H1 (cell line): ENCODE data around the gene CNKSR2. TPM values are rescaled to one million over a fixed set of nuclear protein-coding genes. Genes with fewer than 3 reads are reported as not detected.

Experiments
- CTCF ChIA-PET: fragments of 300-600 bp; sonication (Branson Sonifier 250); formaldehyde crosslinking; loops from one replicate; lab custom pipeline; 2021; ENCODE audit not compliant: partially characterized antibody; lab: Charles Lee
- POLR2A ChIA-PET: fragments of 300-600 bp; sonication (Branson Sonifier 250); formaldehyde crosslinking; loops from one replicate; lab custom pipeline; 2021; ENCODE audit warnings: inconsistent platforms; ENCODE audit not compliant: partially characterized antibody; lab: Charles Lee
- DNase-seq, 2 experiments: peaks; one replicate each; pipeline versions ENCODE4 v3.0.0 to v3.0.0-alpha.2; 2010 to 2022; ENCODE audit warnings: low spot score in 2 of 2, low read depth in 1 of 2, mixed read lengths in 1 of 2
- FAIRE-seq: peaks from 2 replicates; lab custom pipeline; 2011; peaks lifted over from hg19 to GRCh38; lab: Jason Lieb, UNC
- H2AFZ ChIP-seq: 2 replicates; pipeline ENCODE4 v1.8.1; 2012; ENCODE audit warnings: low read length, inconsistent platforms
- H2AK5ac ChIP-seq: 2 replicates; pipeline ENCODE4 v1.6.1; 2013; ENCODE audit warnings: low read depth, low read length
- H2BK120ac ChIP-seq: replicated peaks from 2 replicates; pipeline ENCODE3; 2013; ENCODE audit warnings: low read depth, low read length, inconsistent platforms
- H2BK12ac ChIP-seq: 2 replicates; pipeline ENCODE4 v1.6.1; 2013; ENCODE audit warnings: low read depth, low read length
- H2BK15ac ChIP-seq: 2 replicates; pipeline ENCODE4 v1.6.1; 2013; ENCODE audit warnings: low read length
- H2BK20ac ChIP-seq: 2 replicates; pipeline ENCODE4 v1.6.1; 2013; ENCODE audit warnings: low read length
- H2BK5ac ChIP-seq: 2 replicates; pipeline ENCODE4 v1.6.1; 2013; ENCODE audit warnings: low read depth, low read length
- H3K14ac ChIP-seq: 2 replicates; pipeline ENCODE4 v1.6.1; 2013; ENCODE audit warnings: inconsistent platforms; ENCODE audit not compliant: insufficient read length
- H3K18ac ChIP-seq: 2 replicates; pipeline ENCODE4 v1.6.1; 2013; ENCODE audit warnings: low read length; ENCODE audit errors: extremely low read depth
- H3K23ac ChIP-seq: 2 replicates; pipeline ENCODE4 v1.6.1; 2013; ENCODE audit warnings: inconsistent platforms; ENCODE audit not compliant: insufficient read length
- H3K23me2 ChIP-seq: 2 replicates; pipeline ENCODE4 v1.6.1; 2013; ENCODE audit warnings: low read depth, low read length
- H3K27ac ChIP-seq: 2 replicates; pipeline ENCODE4 v1.6.1; 2011; ENCODE audit warnings: low read depth, low read length, inconsistent platforms
- H3K27me3 ChIP-seq, 4 experiments: replicated peaks in 1 of 4; 1 replicate in 1 of 4; 2 replicates in 3 of 4; pipeline versions ENCODE4 v1.6.1 to v1.8.1; 2011 to 2013; ENCODE audit warnings: low read length in 3 of 4, mild to moderate bottlenecking in 3 of 4, inconsistent platforms in 2 of 4, mixed read lengths in 2 of 4, moderate library complexity in 1 of 4; ENCODE audit not compliant: control insufficient read depth in 3 of 4, insufficient read depth in 3 of 4; ENCODE audit errors: extremely low read depth in 1 of 4
- H3K36me3 ChIP-seq, 4 experiments: 2 replicates each; pipeline versions ENCODE4 v1.6.1 to v1.8.1; 2011 to 2013; ENCODE audit warnings: mild to moderate bottlenecking in 4 of 4, low read length in 3 of 4, moderate library complexity in 2 of 4, control low read depth in 1 of 4, inconsistent platforms in 1 of 4; ENCODE audit not compliant: insufficient read depth in 4 of 4, control insufficient read depth in 2 of 4
- H3K4ac ChIP-seq: replicated peaks from 2 replicates; pipeline ENCODE3; 2013; ENCODE audit warnings: low read length, low read depth, mixed read lengths, inconsistent platforms; ENCODE audit not compliant: insufficient read length
- H3K4me1 ChIP-seq, 4 experiments: replicated peaks in 1 of 4; 1 replicate in 1 of 4; 2 replicates in 3 of 4; pipeline versions ENCODE4 v1.6.1 to v1.8.1; 2011 to 2013; ENCODE audit warnings: low read length in 3 of 4, inconsistent platforms in 2 of 4, mixed read lengths in 1 of 4; ENCODE audit not compliant: insufficient read depth in 4 of 4, control insufficient read depth in 3 of 4
- H3K4me2 ChIP-seq, 2 experiments: 2 replicates each; pipeline versions ENCODE4 v1.6.1 to v1.8.1; 2011 to 2013; ENCODE audit warnings: low read depth in 2 of 2, low read length in 2 of 2, control low read depth in 1 of 2, inconsistent platforms in 1 of 2, mild to moderate bottlenecking in 1 of 2; ENCODE audit not compliant: insufficient read depth in 1 of 2
- H3K4me3 ChIP-seq, 4 experiments: fragments of 200-600, 300-600 bp in 1 of 4; sonication (generic), shearing (Covaris generic), sonication (Bioruptor Twin) in 1 of 4; 2 replicates each; pipeline versions ENCODE4 v1.5.1 to v1.8.1; 2011 to 2016; ENCODE audit warnings: low read length in 4 of 4, low read depth in 3 of 4, control low read depth in 2 of 4, inconsistent platforms in 2 of 4, mild to moderate bottlenecking in 2 of 4, mixed read lengths in 1 of 4, moderate library complexity in 1 of 4; ENCODE audit not compliant: insufficient read depth in 2 of 4; ENCODE audit errors: extremely low read depth in 1 of 4
- H3K56ac ChIP-seq: replicated peaks from 2 replicates; pipeline ENCODE3; 2013; ENCODE audit warnings: low read depth, mild to moderate bottlenecking, mixed read lengths, low read length, inconsistent platforms; ENCODE audit not compliant: insufficient read length
- H3K79me1 ChIP-seq: 2 replicates; pipeline ENCODE4 v1.6.1; 2013; ENCODE audit warnings: low read depth, low read length, control low read depth
- H3K79me2 ChIP-seq, 2 experiments: 2 replicates each; pipeline versions ENCODE4 v1.6.1 to v1.8.1; 2012 to 2013; ENCODE audit warnings: low read length in 2 of 2, mild to moderate bottlenecking in 2 of 2, inconsistent platforms in 1 of 2; ENCODE audit not compliant: insufficient read depth in 2 of 2, control insufficient read depth in 1 of 2
- H3K9ac ChIP-seq, 4 experiments: replicated peaks in 1 of 4; 1 replicate in 1 of 4; 2 replicates in 3 of 4; pipeline versions ENCODE4 v1.6.1 to v1.8.1; 2011 to 2013; ENCODE audit warnings: low read depth in 3 of 4, low read length in 3 of 4, control low read depth in 2 of 4, mild to moderate bottlenecking in 2 of 4, moderate library complexity in 2 of 4, inconsistent platforms in 1 of 4; ENCODE audit errors: extremely low read depth in 1 of 4
- H3K9me3 ChIP-seq, 2 experiments: 2 replicates each; pipeline versions ENCODE4 v1.6.1 to v1.8.1; 2012 to 2013; ENCODE audit warnings: mild to moderate bottlenecking in 2 of 2, moderate library complexity in 2 of 2, control low read depth in 1 of 2, inconsistent platforms in 1 of 2, low read depth in 1 of 2, low read length in 1 of 2, mixed read lengths in 1 of 2; ENCODE audit not compliant: insufficient read depth in 2 of 2
- H4K20me1 ChIP-seq, 2 experiments: replicated peaks in 1 of 2; 2 replicates each; pipeline versions ENCODE3 to v1.8.1; 2011 to 2013; ENCODE audit warnings: inconsistent platforms in 2 of 2, low read length in 2 of 2, mild to moderate bottlenecking in 1 of 2; ENCODE audit not compliant: insufficient read depth in 2 of 2, control insufficient read depth in 1 of 2
- H4K5ac ChIP-seq: 2 replicates; pipeline ENCODE4 v1.6.1; 2013; ENCODE audit warnings: low read length, low read depth, mixed read lengths, inconsistent platforms; ENCODE audit not compliant: insufficient read length
- H4K8ac ChIP-seq: 2 replicates; pipeline ENCODE4 v1.8.0; 2013; ENCODE audit warnings: mild to moderate bottlenecking, moderate library complexity, low read length, inconsistent platforms; ENCODE audit not compliant: insufficient read depth; ENCODE audit errors: extremely low read depth
- H4K91ac ChIP-seq: replicated peaks from 2 replicates; pipeline ENCODE3; 2013; ENCODE audit warnings: low read length, mixed read lengths, inconsistent platforms; ENCODE audit not compliant: insufficient read length
- BCL11A ChIP-seq, 2 experiments: IDR thresholded peaks; one replicate each; pipeline ENCODE4 v1.6.1; 2011; ENCODE audit warnings: low read depth in 2 of 2, low read length in 2 of 2, mild to moderate bottlenecking in 2 of 2
- CHD1 ChIP-seq: IDR thresholded peaks from 2 replicates; pipeline ENCODE4 v1.6.1; 2012; ENCODE audit warnings: low read depth, low read length, improper control_type of control experiment
- E2F6 ChIP-seq: IDR thresholded peaks from 2 replicates; pipeline ENCODE4 v1.6.1; 2012; ENCODE audit warnings: inconsistent platforms
- EGR1 ChIP-seq: IDR thresholded peaks from 2 replicates; pipeline ENCODE4 v1.6.1; 2011; ENCODE audit warnings: low read depth, low read length, borderline replicate concordance
- EP300 ChIP-seq, 2 experiments: IDR thresholded peaks; 1 replicate in 1 of 2; 2 replicates in 1 of 2; pipeline ENCODE4 v1.6.1; 2011 to 2012; ENCODE audit warnings: low read depth in 2 of 2, low read length in 2 of 2, mild to moderate bottlenecking in 2 of 2, borderline replicate concordance in 1 of 2, inconsistent platforms in 1 of 2, moderate library complexity in 1 of 2
- FOSL1 ChIP-seq: IDR thresholded peaks from 2 replicates; pipeline ENCODE4 v1.6.1; 2011; ENCODE audit warnings: mild to moderate bottlenecking, low read depth, low read length, moderate library complexity; ENCODE audit not compliant: insufficient read depth
- KDM1A ChIP-seq: fragments of 200-600, 300-600 bp; sonication (generic); IDR thresholded peaks from 2 replicates; pipeline ENCODE4 v1.7.1; 2016; ENCODE audit warnings: mild to moderate bottlenecking, low read length, borderline replicate concordance
- POLR2A ChIP-seq, 2 experiments: IDR thresholded peaks; 1 replicate in 1 of 2; 2 replicates in 1 of 2; pipeline ENCODE4 v1.6.1; 2011; ENCODE audit warnings: low read depth in 2 of 2, low read length in 2 of 2, mild to moderate bottlenecking in 2 of 2; ENCODE audit errors: control extremely low read depth in 1 of 2
- POU5F1 ChIP-seq: IDR thresholded peaks from 2 replicates; pipeline ENCODE4 v1.6.1; 2011; ENCODE audit warnings: low read depth, mild to moderate bottlenecking, low read length, moderate library complexity
- RBBP5 ChIP-seq: IDR thresholded peaks from 2 replicates; pipeline ENCODE4 v1.7.1; 2012; ENCODE audit warnings: low read depth, mild to moderate bottlenecking, inconsistent platforms, low read length, moderate library complexity, borderline replicate concordance
- SAP30 ChIP-seq: fragments of 300-600 bp; sonication (generic); IDR thresholded peaks from 2 replicates; pipeline ENCODE4 v1.7.1; 2012; ENCODE audit warnings: low read length, moderate library complexity, mild to moderate bottlenecking, inconsistent platforms; ENCODE audit not compliant: insufficient read depth, insufficient replicate concordance
- SIRT6 ChIP-seq: IDR thresholded peaks from one replicate; pipeline ENCODE4 v1.7.1; 2012; ENCODE audit warnings: low read length, inconsistent platforms
- SP4 ChIP-seq: IDR thresholded peaks from 2 replicates; pipeline ENCODE4 v1.6.1; 2012; ENCODE audit warnings: low read length, inconsistent platforms
- SUZ12 ChIP-seq: fragments of 200-600 bp; sonication (generic); IDR thresholded peaks from 2 replicates; pipeline ENCODE4 v1.6.1; 2012; ENCODE audit warnings: mild to moderate bottlenecking, inconsistent platforms, low read length, moderate library complexity, mixed read lengths
- YY1 ChIP-seq: IDR thresholded peaks from 2 replicates; pipeline ENCODE4 v1.6.1; 2011; ENCODE audit warnings: low read depth, mild to moderate bottlenecking, low read length
- whole genome bisulfite sequencing, 2 experiments: shearing (Covaris generic) in 1 of 2; methylation state at CpG; one replicate each; pipeline versions ENCODE4 v1.1.6 to v1.1.7; 2013 to 2015; ENCODE audit warnings: low lambda C conversion rate in 2 of 2, mixed read lengths in 2 of 2, inconsistent platforms in 1 of 2, low coverage in 1 of 2, missing lambda C conversion rate in 1 of 2; ENCODE audit not compliant: insufficient replicate concordance in 2 of 2, insufficient coverage in 1 of 2, insufficient read length in 1 of 2; ENCODE audit errors: extremely low coverage in 1 of 2, missing lambda C conversion rate in 1 of 2; 5-methylcytosine and 5-hydroxymethylcytosine counted together
- polyA plus RNA-seq, 7 experiments: library from polyadenylated mRNA; depleted of rRNA in 3 of 7; stranded (reverse) in 5 of 7; unstranded in 2 of 7; fragments of >200 nt in 5 of 7; fragments of 200-250 nt in 2 of 7; gene quantifications; 1 replicate in 5 of 7; 2 replicates in 1 of 7; 4 replicates in 1 of 7; pipeline versions ENCODE4 v1.2.1 to v1.2.3, GENCODE V29; 2011 to 2013; ENCODE audit warnings: missing spikeins in 2 of 7, mixed read lengths in 2 of 7
- total RNA-seq: library from RNA; stranded (reverse); fragmentation: NEBNext Ultra II Directional; extraction: Animal tissue kit (Norgen Biotek cat#: 25700); gene quantifications from 2 replicates; pipeline ENCODE4 v1.2.1, GENCODE V29; 2021

The CNKSR2 gene
- total and polyA plus RNA-seq, 2 of the 8 experiments (the other 6 are each of a cell fraction or from before 2014, with no cell fraction given), result 5.5 to 16.3 TPM

GRCh38 chrX:21354725-21355124, 19.5 kb upstream of the CNKSR2 start:
- ChIA-PET POLR2A (no interaction called here), CTCF (interaction anchor here (0.7 kb wide), 1 partner anchor 814 kb away, joined by 3 read pairs; no protein-coding TSS in a partner anchor)
- H3K23ac ChIP-seq, result no peak overlapping the region
- H3K4me3 ChIP-seq, result no peak overlapping the region
- H2BK15ac ChIP-seq, result no peak overlapping the region
- no peak overlapping the region for H3K9ac ChIP-seq
- no peak overlapping the region for H2BK5ac ChIP-seq
- H4K8ac ChIP-seq, result no peak overlapping the region
- H3K79me1 ChIP-seq, result no peaks in the 10 kb centered on the region
- no peak overlapping the region for H3K56ac ChIP-seq
- H3K14ac ChIP-seq, result no peak overlapping the region
- no peak overlapping the region for H3K27ac ChIP-seq
- H3K79me2 ChIP-seq, result no peaks in the 10 kb centered on the region
- no peak overlapping the region for H2BK120ac ChIP-seq
- DNase-seq (no peak), FAIRE-seq (no peak)
- no peak overlapping the region for H2BK20ac ChIP-seq
- H2BK12ac ChIP-seq, result no peak overlapping the region
- H3K18ac ChIP-seq, result no peak overlapping the region
- no peak overlapping the region for H4K91ac ChIP-seq
- no peaks in the 10 kb centered on the region for H3K36me3 ChIP-seq
- H4K5ac ChIP-seq, result no peak overlapping the region
- H3K27me3 ChIP-seq, result no peaks in the 10 kb centered on the region
- no peaks in the 10 kb centered on the region for H4K20me1 ChIP-seq
- H3K4ac ChIP-seq, result no peak overlapping the region
- no peaks in the 10 kb centered on the region for H3K23me2 ChIP-seq
- H3K4me2 ChIP-seq, result no peak overlapping the region
- no peak overlapping the region for H2AFZ ChIP-seq
- H3K9me3 ChIP-seq, result no peaks in the 10 kb centered on the region
- WGBS, 2 experiments, result 94% methylated on average over 4 of the region's 4 CpGs; no CpG with 5 or more reads in 1 of the 2 experiments
- H3K4me1 ChIP-seq, result no peaks in the 10 kb centered on the region
- H2AK5ac ChIP-seq, result no peak overlapping the region
- TF ChIP-seq POU5F1 (no peak), YY1 (no peak), E2F6 (no peak), FOSL1 (no peak), RBBP5 (no peak), POLR2A (IDR thresholded peaks at IDR 0.05; ENCODE audit: control extremely low read depth in 1 of 2, low read depth in 2 of 2, low read length in 2 of 2) (no peak), BCL11A (IDR thresholded peaks at IDR 0.05; ENCODE audit: low read depth in 2 of 2, low read length in 2 of 2) (no peak), EGR1 (no peak), SIRT6 (no peak), SP4 (no peak), SUZ12 (no peak), EP300 (IDR thresholded peaks at IDR 0.05; ENCODE audit: borderline replicate concordance in 1 of 2, low read depth in 2 of 2, low read length in 2 of 2) (no peak), CHD1 (no peak), KDM1A (no peak), SAP30 (no peak)
